ENCODE data around the gene BCL11A.

BCL11A gene

DNA sequence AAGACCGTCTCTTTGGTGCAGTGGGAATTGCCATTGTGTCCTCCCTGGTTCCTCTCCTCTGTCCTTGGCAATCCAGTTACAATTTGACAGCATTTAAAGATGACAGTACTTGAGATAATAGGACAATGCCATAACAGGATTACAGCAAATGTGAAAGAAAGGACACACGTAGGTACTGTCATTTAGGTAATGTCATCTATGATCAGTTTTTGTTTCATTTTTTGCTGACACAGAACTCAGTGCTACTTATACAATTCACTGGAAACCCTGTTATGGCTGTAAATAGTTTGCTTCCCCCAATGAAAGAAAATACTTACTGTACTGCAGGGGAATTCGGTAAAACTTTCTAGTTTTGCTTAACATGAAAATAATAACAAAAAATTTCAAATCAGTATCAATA is 65.2 kb downstream of the BCL11A start:
- DNase-seq (ENCODE audit: low read depth in 4 of 4, low spot score in 1 of 4) = no peak

DNA sequence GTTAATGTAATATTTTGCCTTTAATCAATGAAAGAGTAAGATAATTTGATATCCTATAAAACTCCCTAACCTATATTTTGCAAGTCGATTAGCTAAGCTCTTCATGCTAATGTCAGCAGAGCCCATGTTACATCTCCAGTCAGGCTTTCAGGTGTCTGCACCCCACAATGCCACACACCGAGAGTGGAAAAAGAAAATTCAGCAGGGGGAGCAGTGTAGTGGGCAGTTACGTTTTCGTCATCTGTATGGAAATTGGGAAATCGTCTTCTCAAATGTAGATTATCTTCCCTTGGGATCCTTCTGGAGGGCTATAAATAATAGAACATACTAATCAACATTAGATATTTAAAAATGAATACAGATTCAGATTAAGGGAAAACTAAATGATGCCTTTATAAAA is 66.3 kb downstream of the BCL11A start:
- no peak for DNase-seq (ENCODE audit: low read depth in 4 of 4, low spot score in 1 of 4)

DNA sequence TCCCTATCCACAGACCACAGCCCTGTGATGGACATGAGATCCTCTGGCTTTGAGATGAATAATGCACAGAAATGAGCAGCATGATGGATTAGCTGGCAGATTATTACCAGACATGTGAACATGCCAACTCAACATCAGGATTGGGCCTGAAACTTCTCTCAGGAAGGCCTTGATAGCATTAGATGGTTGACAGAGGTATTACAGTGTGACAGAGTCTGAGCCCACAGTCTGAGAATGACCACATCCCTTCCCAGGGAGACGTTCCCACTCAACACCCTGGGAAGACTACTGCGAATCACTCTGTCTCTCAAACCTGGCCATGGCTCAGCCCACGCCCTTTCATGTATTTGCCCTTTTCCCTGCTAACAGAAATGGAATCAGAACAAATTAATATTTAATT is 66.9 kb downstream of the BCL11A start:
- DNase-seq (ENCODE audit: low read depth in 4 of 4, low spot score in 1 of 4) = no peak

- DNase-seq (ENCODE audit: low read depth in 4 of 4, low spot score in 1 of 4) = no peak
These were observed 67.4 kb downstream of the BCL11A start for GRCh38 chr2:60486067-60486466.

DNA sequence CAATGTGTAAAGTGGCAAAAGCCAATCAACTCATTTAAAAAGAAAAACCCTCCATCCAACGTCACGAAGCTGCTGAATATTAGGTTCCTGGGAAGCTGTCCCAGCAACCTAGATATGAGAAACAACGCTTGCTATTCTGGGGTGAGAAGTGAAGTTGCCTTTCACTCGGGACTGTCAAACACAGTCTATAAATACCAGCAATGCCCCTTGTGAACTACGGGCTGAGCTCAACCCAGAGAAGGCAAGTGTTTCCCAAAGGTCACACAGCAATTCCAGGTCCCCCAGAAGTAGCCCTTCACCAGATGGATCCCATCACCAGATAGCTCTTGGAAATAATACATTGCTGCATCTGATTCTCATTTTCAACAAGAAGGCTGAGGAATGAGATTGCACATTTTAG is 67.9 kb downstream of the BCL11A start:
- DNase-seq (ENCODE audit: low read depth in 4 of 4, low spot score in 1 of 4) = no peak

- no peak for DNase-seq (ENCODE audit: low read depth in 4 of 4, low spot score in 1 of 4)
These were observed 68.4 kb downstream of the BCL11A start for GRCh38 chr2:60485055-60485454.

DNA sequence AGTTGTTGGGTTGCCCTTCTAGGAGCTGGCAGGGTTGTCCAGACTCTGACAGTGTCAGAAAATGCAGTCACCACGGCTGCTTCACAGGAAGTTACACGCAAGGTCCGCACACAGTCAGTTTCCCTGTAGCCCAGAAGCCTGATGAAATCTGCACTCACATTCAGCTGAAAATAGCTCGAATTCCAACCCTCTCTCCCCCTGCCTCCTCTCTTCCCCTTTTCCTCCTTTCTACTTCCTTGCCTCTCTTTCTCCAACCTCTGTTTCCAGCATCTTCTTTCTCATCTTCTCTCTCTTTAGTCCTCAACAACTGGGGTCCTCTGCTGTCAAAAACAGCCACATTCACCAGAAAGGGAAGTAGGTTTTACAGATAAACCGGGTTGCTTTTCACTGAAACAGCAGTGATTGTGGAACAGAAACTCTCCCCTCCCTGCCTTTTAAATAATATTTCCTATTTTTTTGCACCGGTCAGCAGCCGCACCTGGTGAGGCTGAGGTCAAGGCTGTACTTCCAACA is 69.3 kb downstream of the BCL11A start:
- DNase-seq (ENCODE audit: low read depth in 4 of 4, low spot score in 1 of 4) = no peak

DNA sequence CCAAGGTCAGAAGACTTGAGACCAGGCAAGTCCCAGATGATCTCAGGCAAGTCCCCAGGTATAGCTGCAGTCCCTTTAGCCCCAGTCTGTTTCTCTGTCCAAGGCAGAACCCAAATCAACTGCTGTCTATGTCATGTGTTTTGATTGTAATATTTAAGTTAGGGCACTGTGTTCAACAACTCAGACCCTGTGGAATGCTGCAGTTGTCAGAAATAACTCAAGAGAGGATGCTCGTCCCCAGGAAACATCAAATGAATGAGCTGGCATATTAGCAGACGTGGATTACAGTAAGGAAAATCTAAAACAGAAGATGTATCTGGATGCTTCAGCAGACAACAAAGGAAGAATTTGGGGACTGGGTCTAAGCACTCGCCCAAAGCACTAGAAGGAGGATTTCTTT is 70.1 kb downstream of the BCL11A start:
- DNase-seq (ENCODE audit: low read depth in 4 of 4, low spot score in 1 of 4) = no peak

- no peak for DNase-seq (ENCODE audit: low read depth in 4 of 4, low spot score in 1 of 4)
These were observed 71.2 kb downstream of the BCL11A start for GRCh38 chr2:60482222-60482621.

- DNase-seq (ENCODE audit: low read depth in 4 of 4, low spot score in 1 of 4) = no peak
These were observed 72.2 kb downstream of the BCL11A start for GRCh38 chr2:60481257-60481656.

- no peak for DNase-seq (ENCODE audit: low read depth in 4 of 4, low spot score in 1 of 4)
These were observed 73.2 kb downstream of the BCL11A start for GRCh38 chr2:60480089-60480773.

GRCh38 chr2:60479226-60480088 is 74.0 kb downstream of the BCL11A start:
- DNase-seq (ENCODE audit: low read depth in 4 of 4, low spot score in 1 of 4) = no peak

GRCh38 chr2:60478660-60479059 is 74.8 kb downstream of the BCL11A start:
- no peak for DNase-seq (ENCODE audit: low read depth in 4 of 4, low spot score in 1 of 4)

- DNase-seq (ENCODE audit: low read depth in 4 of 4, low spot score in 1 of 4) = no peak
These were observed 77.1 kb downstream of the BCL11A start for GRCh38 chr2:60476206-60476954.

DNA sequence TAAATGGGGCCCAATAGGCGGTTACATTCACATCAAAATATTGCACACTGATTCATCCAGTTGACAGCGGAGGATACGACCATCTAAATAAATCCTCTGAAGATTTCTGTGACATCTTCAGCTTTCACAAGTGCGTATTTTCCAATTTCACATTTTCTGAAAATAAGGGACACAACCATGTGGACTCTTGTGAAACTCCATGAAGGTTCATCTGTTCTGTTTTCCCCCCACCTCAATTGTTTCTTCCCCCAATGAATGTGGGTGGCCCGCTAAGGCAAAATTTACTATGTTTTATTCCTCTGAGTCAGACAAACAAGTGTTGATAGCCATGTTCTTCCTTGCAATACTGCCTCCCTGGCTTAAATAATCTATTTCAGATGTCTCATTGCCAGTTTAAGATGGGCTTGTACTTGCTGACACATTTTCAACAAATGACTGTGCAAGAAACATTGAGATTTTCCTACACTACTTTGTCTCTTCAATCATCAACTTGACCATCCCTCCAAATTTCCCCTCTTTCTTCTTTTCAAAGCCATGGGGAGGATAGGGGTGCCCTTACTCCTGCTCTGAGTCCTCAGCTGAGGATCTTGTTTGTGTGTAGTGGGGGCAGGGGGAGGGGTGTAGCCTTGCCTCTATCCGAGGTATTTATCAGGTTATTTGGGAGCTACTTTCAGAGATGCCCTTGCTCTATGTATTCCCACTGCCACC is 78.2 kb downstream of the BCL11A start:
- no peak for DNase-seq (ENCODE audit: low read depth in 4 of 4, low spot score in 1 of 4)

GRCh38 chr2:60474301-60474700 is 79.2 kb downstream of the BCL11A start:
- DNase-seq (ENCODE audit: low read depth in 4 of 4, low spot score in 1 of 4) = no peak

GRCh38 chr2:60473546-60473945 is 79.9 kb downstream of the BCL11A start:
- no peak for DNase-seq (ENCODE audit: low read depth in 4 of 4, low spot score in 1 of 4)

GRCh38 chr2:60472663-60473289 is 80.7 kb downstream of the BCL11A start:
- no peak for DNase-seq (ENCODE audit: low read depth in 4 of 4, low spot score in 1 of 4)

- DNase-seq (ENCODE audit: low read depth in 4 of 4, low spot score in 1 of 4) = no peak
These were observed 81.4 kb downstream of the BCL11A start for GRCh38 chr2:60472041-60472440.

- no peak for DNase-seq (ENCODE audit: low read depth in 4 of 4, low spot score in 1 of 4)
These were observed 83.1 kb downstream of the BCL11A start for GRCh38 chr2:60470340-60470739.

All from stimulated activated CD4-positive, alpha-beta T cell treated with anti-CD3 and anti-CD28 coated beads, Interleukin-1b, Interleukin-23, amount 100 ng/mL, for 24 hours (primary cell).